Activated T-helper 1 cell treated with Interleukin-2 at 50 U/mL for 16 hours (primary cell): Measurements from ENCODE around the gene DDAH1.

Source experiments
- DNase-seq: peaks from one replicate; pipeline ENCODE4 v3.0.0-alpha.2; 2020; ENCODE audit warnings: low read depth

DDAH1 gene

DNA sequence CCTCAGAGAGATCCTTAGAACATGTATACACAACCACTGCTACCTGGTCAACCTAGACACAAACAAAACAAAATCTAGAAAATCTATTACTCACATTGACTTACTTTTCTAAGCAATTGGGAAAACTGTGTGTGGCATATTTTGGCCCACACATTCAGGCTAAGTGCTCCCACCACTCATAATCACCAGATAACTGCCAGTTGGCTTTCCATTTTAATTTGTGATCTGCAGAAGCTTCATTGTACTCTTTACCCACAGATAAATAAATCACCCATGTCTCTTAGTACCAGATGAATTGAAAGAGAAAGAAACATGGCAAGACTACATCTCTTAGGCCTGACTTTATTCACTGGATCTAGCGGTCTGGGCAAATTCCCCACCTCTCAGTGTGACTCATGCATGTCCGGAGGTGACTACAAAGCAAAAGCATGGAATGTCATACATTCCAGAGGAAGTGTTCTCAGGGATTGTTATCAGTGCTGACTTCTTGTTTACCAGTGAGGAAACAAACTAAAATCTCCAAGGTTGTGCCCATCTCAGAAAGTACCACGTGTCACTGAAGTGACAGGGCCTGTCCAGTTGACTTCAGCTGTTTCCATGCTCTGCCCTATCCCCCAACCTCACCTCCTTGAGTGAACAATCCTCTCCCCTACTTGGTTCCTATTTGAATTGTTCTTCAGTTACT lies 136.1 kb downstream of the DDAH1 start:
- no peak for DNase-seq

DNA sequence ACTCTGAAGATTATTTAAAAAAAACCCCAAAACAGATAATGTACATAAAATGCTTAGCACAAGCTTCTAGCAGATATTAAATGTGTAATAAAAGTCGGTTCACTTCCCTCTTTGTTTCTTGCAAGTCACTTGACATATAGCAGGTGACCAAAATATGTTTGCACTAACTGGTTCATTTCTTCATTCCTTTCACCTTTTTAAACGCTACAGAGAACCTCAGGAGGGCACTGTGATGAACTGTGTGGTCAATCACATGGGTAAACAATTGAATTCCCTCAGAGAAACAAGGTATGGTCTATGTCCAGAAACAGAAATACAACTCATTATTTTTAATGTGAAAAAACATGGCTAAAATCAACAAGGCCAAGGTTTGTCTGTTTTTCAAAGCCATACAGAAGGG lies 137.2 kb downstream of the DDAH1 start:
- DNase-seq = no peak

DNA sequence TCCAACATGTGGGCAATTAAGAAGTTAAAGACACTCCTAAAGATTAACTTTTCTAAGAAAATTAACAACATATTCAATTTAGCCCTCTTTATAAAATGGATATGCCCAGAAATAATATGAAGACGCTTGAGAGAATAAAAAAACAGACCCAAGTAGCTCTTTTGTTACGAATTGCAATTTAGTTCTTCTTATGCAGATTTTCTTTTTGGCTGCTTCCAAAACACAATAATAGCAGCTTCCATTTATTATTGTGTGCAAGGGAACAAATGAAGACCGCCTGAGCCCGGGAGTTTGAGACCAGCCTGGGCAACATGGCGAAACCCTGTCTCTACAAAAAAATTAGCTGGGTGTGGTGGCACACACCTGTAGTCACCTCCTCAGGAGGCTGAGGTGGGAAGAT lies 138.1 kb downstream of the DDAH1 start:
- no peak for DNase-seq

DNA sequence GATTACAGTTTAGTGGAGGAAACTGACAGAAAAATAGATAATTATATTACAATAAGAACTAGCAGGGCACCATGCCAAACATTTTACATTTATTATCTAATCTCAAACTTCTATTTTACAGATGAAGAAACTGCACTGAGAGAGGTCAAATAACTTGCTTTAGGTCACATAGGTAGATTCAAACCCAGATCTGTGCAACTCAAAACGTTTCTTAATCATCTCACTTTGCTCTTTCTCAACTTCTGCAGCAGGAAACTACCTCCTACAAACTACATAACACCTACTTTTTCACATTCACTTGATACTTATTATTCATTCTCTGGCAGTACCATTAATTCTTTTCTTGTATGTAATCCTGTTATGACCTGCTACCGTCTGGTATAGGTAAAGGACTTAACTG lies 138.6 kb downstream of the DDAH1 start:
- DNase-seq = no peak

DNA sequence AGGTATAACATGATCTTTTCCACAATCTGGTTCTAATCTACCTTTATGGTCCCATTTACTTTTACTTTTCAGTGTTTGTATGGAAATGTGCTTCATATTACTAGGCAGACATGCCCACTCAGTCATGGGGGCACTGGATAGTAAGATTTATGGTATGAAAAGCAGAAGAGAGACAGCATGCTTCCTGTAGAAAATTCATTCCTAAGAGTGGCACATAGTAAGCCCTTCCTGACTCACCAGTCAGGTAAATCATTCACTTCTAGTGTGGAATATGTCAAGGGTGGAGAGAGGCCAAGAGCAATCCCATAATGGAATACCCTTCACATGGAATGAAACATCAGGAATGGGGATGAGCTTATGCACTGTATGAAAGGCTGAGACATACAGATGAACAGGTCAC lies 139.0 kb downstream of the DDAH1 start:
- DNase-seq = no peak

DNA sequence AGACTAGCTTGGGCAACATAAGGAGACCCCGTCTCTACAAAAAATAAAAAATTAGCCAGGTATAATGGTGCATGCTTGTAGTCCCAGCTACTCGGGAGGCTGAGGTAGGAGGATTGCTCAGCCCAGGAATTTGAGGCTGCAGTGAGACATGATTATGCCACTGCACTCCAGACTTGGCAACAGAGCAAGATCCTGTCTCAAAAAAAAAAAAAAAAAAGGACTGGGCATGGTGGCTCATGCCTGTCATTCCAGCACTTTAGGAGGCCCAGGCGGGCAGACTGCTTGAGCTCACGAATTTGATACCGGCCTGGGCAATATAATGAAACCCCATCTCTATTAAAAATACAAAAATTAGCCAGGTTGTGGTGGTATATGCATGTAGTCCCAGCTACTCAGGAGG lies 141.2 kb downstream of the DDAH1 start:
- no peak for DNase-seq

DNA sequence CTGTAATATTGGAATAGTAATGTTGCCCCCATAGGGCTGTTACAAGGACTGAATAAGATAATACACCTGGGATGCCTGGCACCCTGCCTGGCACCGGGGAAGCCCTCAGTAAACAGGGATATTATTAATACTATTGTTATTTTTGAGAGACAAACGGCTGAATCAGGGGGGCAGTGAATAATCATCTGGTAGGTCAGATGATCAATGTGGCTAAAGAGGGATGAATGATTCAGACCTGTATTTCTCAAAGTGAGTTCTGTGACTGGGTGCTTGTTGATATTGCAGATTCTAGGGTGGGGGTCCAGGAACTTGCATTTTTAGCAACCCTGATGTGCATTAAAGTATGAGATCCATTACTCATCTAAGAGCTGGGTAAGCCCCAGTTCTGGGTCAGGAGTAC lies 142.3 kb downstream of the DDAH1 start:
- DNase-seq = no peak

DNA sequence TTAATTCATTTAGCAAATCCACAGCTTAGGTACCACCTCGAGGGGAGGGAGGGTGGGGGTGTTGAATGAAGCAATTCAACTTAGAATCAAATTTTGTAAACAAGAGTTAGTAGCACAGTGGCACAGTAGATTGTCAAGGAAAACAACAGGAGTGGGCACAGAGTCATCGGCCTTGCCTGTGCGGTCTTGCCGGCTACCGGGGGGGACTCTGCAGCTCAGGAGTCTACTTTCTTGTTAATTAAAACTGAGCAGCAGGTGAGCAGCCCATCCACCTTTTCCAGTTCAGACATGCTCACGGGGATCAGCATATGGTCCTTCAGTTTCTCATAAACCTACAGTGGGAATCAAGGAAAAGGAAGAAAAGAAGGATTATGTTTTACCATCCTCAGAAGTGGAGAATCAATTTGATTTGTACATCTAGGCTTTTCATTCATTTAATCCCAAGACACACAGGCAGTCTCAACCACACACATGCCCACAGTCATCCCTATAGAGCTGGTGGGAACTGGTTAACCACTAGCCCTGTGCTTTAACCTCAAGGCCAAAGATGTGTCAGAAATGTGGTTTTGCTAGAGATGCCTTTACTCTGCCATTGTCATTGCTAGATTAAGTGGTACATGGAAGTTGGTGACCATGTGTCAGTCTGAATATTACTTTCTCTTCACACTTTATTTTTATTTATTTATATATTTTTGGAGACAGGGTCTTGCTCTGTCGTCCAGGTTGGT lies 143.6 kb downstream of the DDAH1 start:
- DNase-seq = no peak

DNA sequence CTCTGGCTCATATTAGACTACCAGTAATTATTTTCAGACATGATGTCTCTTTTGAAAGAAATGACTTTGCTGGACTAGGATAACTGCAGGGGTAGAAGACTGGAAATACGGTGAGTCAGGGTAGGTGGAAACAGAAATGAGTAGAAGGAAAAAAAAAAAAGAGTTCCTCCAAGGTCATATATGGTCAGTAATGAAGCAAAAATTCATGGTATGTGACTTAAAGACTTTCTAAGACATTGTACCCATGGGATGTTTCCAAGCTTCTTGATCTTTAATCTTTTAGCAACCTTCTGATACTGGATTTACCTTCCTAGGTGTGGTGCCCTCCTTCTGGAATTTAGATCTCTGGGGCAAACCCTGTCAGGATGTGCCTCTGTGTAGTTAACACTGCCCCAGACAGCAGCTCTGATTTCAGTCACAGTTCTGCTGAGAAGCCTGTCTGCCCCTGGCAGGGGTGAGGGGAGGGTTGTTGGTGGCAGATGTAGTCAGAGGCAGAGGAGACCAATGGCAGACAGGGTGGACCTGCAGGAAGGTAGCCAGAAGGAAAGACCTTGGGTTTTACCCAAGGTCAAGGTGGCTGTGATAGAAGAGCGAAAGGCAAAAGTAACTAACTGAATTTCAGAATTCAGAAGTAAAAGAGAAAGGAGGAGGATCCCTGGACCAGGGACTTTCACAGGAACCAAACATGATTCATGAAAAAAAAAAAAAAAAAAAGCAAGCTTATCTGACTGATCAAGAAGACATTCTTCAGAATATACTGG lies 144.4 kb downstream of the DDAH1 start:
- DNase-seq = no peak

DNA sequence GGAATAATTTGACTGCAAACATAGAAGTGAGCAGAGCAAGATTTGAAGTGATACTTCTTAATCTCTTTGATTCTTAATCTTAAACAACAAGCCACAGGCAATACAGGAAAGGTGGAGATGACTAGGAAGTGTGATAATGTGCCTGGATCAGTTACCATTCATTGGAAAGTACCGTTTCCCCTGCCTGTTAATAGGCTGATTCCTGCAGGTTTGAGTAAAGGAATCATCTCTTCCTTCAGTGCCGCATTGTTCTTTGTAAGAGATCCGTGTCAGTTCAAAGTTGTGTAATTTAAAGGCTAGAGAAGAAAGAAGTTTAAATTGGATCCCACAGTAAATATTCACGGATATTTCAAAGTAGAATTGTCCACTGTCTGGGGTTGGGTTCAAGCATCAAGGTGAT lies 145.0 kb downstream of the DDAH1 start:
- no peak for DNase-seq

DNA sequence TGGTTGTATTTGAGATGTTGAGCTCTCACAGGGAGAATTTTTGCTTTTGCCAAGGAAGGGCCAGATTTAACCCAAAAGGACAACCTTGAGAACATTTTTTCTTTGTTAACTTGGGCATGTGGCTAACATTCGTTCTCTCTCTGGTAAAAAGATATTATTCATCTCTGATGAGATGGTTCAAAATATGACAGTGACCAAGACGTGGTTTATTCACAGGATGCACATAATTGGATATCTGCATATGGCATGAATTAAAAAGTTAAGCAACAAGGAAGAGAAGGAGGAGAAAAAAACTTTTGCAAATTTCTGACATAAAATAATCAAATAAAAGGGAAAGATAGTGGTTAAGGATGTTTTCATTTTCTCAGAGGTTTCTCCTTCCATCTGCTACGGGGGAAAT lies 145.5 kb downstream of the DDAH1 start:
- no peak for DNase-seq

DNA sequence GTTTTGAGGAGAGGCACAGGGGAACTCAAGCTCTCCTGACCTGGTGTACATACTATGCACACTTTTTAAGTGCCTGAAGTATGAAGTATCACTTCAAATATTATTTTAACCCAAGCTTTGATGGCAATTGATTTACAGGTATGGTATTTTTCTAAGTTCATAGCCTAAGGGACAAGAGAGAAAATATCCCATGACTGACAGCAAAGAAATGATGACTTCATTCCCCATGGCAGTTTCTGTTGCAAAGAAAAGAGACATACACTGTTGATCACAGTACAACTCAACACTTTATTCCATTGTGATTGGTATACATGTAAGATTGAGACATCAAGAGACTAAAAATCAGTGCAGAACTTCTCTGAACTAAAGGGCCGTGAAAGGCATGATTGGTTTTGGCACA lies 146.7 kb downstream of the DDAH1 start:
- DNase-seq = no peak

DNA sequence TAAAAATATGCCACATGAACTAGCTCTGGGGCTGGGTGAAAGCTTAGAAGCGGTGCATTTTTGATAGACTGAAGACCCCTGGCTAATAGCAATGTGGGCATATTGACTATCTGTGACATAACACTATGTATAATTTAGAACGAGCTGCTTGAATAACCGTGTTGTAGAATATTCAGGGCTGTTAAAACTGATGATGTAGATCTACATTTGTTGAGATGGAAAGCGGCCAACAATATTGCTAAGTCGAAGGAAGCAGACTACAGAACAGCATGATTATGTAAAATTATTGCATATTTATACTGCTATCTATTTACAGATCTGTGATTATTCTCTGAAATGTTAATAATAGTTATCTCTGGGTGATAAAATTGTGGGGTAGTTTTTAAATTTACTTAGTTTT lies 147.4 kb downstream of the DDAH1 start:
- no peak for DNase-seq

DNA sequence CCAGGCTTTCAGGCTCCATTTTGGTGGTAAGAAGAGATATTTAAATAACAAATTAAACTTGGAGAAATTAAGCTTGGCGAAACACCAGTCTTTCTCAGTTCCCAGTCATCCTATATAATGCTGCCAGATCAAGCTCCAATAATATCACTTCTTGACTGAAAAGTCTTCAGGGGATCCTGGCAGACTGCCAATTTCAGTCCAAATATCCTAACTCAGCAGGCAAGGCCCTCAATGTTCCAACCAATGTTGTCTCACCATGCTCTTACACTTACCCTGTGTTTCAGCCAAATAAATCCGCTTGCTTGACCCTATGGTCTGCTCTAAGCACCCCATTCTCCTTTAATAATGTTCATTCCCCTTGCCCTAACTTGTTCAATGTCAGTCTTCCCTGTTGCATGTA lies 148.6 kb downstream of the DDAH1 start:
- DNase-seq = no peak

DNA sequence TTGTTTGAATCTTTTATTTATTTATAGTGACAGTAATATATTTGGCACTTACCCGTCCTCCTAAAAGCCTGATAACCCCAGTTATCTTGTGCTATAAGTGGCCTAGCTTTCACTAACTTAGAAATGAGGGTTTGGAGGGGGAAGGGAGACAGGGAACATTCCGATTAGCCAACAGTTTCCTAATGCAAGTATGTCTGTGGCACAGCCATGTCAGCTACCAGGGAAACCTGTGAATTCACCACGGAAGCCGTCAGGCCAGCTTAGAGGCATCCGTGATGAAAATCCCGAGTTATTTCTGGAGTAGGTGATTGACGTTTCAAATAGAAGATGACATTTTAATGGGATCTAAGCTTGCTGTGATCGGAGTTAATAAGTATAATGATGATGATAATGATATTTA lies 149.2 kb downstream of the DDAH1 start:
- no peak for DNase-seq

DNA sequence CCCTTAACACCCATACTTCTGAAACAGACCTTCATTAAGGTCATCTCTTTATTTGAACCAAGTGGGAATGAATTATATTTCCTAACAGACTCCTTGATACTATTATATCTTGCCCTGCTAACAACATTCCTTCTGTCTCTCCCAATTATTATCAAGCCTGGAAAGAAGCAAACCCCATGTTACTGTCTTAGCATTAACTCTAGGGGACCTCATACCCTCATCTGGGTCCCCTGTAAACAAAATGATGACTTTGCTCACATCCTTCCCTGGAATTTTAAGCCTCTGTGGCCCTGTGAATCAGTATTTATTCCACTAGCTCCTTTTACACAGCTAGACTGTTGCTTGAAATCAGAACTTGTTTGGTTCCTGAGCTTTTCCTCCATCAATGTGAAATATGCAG lies 150.2 kb downstream of the DDAH1 start:
- DNase-seq = no peak

DNA sequence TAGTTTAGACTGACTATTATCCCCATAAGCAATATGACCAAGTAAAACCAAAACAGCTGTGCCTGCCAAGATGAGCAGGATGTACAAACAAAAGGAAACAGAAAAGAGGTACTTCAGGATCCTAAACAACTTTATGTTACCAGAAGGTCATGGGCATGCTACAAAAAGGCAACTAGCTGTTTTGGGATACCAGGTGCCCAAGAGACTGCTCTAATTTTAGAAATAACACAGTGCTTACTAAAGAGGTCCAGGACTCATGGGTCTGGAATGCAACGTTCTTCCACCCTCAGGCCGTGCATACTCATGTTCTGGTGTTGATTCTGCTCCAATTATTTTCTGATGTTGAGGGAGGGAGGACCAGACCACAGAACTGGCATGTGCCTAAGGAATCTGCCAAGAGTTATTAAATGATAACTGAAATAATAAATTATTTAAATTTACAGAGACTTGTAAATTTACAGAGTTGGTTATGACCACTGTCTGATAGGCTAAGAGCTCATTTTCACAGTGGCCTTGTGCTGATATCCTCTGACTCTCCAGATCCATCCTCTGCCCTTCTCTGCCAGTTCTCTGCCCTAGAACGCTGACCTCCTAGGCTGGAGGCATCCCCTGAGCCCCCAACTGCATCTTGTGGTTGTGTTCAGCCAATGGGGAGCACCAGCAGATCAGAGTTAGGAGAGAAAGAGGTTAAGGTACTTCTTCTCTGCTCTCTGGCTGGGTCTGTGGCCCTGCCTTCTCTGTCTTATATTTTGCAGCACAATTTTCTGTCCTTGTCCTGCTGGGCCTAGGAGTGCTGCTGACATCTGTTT lies 150.9 kb downstream of the DDAH1 start:
- no peak for DNase-seq

DNA sequence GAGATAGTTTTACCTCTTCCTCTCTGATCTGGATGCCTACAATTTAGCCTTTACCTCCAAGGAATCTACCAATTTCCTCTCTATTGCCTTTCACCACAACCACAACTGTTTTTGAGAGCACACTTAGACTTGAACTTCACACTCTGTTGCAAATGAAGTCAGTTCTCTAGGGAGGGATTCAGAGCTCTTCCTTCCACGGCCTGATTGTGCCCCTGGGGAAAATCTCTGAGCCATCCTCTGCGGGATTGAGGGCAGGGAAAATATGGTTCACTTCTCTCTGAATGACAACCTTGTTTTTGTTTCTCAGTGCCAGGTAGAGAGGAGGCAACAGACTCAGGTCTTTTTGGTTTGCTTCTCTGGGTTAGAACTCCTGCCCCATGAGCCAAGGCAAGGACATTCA lies 153.1 kb downstream of the DDAH1 start:
- no peak for DNase-seq

DNA sequence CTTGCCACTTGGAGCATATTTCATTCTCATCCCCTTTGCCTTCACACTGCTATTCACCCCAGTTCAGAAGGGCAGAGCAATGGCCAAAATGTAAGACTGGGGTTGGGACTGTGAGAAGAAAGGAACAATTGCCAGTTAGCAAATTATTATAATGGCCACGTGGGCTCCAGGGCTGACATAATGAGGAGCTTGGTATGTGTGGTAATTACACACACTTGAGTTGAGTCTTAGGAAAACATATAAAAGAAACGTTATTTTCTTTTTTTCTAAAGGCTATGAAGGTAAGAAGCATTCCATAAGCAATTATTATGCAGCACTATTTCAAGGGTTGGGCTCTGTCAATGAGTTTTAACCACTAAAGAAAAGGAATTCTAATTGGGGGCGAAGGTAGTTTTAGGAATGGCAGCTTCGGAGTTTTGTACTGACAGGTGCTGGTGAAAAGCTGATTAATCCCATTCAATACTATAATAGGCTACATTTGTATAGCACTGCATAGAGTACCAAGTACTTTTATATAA lies 156.1 kb downstream of the DDAH1 start:
- no peak for DNase-seq

DNA sequence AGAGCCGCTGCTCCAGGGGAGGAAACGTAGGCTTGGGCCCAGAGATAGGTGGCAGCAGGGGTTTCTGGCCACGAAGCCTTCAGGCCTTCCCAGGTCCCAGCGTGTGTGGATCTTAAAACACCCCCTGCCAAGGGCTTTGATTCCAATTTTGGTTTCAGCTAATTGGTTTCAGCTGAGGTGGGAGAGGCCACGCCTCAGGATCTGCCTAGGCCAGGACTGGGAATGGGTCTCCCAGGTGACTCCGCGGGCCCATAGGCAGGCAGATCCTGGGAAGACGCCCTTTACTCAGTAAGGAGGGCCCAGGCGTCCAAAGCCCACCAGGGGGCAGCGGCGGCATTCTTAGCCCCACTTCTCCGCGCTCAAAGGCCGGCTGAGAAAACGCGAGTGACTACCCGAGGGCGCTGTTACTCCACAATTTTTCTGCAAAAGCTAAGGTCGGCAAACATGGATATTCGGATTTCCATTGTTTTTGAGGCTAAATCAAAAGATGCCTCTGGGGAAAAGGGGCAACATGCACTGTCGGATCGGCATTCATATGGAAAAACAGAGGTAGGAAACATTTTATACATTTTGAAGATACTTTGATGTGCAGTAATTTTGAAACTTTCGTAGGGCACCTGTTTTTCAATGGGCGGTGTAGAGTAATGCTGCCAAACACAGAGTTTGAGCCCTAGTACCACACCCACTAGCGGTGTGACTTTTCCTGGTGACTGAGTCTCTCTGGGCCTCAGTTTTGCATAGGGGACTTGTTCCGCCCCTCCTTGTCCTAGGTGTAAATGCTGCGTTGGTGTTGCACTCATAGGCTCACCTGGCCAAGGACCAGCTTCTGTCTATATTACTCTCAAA lies 156.7 kb downstream of the DDAH1 start:
- peak; percentile 35 for DNase-seq

DNA sequence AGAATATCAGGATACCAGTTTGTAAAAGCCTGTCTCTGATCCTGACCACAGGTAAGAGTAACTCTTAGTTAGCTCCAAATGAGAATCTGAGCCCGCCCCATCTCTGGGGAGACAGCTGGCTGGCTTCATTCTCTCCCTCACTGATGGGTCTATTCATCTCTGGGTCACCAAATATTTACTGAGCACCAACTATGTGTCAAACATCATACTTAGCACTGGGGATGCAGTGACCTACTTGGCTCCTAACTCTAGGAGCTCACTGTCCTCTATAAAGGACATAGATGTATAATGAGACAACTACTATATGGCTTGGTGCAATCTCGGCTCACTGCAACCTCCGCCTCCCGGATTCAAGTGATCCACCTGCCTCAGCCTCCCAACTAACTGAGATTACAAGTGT lies 158.7 kb downstream of the DDAH1 start:
- no peak for DNase-seq
